Activated CD8-positive, alpha-beta memory T cell treated with anti-CD3 and anti-CD28 coated beads, Interleukin-2, amount 50 U/mL, for 1 hour (primary cell): ENCODE data around the gene SMG5.
"Not testable (repeated sequence)": the region's sequence is repeated elsewhere in the genome, so short reads cannot be mapped to it uniquely, and the experiment has no call there.

Experiments
- DNase-seq: peaks from one replicate; pipeline ENCODE4 v3.0.0-alpha.2; 2020; ENCODE audit errors: extremely low read depth

SMG5 gene, protein sequence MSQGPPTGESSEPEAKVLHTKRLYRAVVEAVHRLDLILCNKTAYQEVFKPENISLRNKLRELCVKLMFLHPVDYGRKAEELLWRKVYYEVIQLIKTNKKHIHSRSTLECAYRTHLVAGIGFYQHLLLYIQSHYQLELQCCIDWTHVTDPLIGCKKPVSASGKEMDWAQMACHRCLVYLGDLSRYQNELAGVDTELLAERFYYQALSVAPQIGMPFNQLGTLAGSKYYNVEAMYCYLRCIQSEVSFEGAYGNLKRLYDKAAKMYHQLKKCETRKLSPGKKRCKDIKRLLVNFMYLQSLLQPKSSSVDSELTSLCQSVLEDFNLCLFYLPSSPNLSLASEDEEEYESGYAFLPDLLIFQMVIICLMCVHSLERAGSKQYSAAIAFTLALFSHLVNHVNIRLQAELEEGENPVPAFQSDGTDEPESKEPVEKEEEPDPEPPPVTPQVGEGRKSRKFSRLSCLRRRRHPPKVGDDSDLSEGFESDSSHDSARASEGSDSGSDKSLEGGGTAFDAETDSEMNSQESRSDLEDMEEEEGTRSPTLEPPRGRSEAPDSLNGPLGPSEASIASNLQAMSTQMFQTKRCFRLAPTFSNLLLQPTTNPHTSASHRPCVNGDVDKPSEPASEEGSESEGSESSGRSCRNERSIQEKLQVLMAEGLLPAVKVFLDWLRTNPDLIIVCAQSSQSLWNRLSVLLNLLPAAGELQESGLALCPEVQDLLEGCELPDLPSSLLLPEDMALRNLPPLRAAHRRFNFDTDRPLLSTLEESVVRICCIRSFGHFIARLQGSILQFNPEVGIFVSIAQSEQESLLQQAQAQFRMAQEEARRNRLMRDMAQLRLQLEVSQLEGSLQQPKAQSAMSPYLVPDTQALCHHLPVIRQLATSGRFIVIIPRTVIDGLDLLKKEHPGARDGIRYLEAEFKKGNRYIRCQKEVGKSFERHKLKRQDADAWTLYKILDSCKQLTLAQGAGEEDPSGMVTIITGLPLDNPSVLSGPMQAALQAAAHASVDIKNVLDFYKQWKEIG

DNA sequence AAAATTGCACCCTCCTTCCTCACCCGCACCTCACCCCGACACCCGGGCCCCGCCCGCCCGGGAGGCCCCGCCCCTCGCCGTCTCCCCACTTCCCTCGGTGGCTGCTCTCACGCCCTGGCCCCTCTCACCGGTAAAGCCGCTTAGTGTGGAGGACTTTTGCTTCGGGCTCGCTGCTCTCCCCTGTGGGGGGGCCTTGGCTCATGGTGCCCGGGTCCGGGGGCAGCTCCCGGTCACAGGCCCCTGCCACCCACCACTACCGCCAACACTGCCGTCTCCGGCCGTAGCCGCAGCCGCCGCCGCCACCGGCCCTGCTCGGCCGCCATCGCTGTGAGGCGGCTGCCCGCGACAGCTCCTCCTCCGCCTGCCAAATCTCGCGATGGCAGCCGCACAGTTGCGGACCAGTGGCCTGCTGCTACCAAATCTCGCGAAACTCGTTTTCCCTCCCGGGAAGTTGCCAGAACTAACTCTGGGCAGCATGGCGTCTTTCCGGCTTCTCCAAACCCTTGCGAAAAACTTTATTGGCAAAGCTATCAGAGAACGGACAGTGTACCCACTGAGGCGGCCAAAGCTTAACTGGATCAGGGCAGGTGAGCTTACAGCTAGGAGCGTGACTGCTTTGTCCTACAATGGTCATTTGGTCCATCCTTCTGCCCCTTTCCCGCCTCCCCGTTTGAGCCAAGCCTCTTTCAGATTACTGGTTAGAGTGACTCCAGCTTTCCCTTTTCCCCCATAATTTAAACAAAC is at the start of gene SMG5:
SMG5 (minus strand) TSS at position 347 of the 744 bp plus-strand sequence; CDS start at position 202, 145 bp downstream.
- peak; percentile 94 for DNase-seq

GRCh38 chr1:156323179-156323578 is 40.6 kb upstream of the SMG5 start:
- DNase-seq: not testable (repeated sequence)

DNA sequence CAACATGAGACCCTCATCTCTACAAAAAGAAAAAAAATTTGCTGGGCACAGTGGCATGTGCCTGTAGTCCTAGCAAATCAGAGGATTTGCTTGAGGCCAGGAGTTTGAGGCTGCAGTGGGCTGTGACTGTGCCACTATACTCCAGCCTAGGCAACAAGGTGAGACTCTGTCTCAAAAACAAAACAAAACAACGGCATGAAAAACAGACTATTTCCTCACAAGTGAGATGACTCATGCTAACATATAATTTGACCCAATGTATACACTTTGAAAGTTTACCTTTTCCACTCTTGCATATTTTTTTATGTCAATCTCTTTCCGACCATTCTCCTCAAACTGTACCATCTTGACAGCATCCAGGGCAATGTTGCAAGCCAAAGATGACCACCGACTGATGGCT is 37.9 kb upstream of the SMG5 start:
- DNase-seq: no peak

DNA sequence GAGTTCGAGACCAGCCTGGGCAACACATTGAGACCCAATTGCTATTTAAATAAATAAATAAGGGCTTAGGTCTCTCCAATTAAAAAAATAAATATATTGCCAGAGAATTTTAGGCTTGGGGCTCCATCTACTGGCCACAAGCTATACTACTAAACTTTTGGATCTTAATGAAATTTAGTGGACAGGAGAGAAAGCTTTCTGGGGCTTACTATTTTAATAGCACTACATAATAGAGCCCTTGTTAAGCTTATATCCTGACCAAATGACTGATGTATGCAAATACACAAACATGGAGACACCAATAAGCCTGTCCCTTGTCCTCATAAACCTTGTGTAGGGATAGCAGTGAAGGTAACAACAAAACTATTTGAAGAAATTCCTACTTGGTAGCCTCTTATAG is 37.0 kb upstream of the SMG5 start:
- DNase-seq: no peak

DNA sequence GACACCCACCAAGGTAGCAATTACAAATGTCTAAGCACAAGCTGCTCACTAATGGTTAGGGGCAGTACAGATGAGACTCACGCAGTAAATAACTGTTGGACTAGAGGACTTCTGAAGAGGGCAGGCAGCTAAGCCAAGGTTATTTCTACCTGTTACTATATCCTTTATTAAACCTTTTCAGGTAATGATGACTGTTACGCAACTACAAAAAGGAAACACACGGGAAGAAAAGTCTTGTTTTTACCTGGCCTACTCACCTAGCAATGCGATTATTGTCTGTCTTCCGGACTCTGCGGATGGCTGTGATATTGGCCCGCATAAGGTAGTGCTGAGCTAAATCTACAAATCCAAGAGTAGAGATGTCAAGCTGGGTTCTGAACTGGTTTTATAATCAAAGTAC is 34.3 kb upstream of the SMG5 start:
- no peak for DNase-seq

GRCh38 chr1:156310962-156311361 is 28.3 kb upstream of the SMG5 start:
- no peak for DNase-seq

DNA sequence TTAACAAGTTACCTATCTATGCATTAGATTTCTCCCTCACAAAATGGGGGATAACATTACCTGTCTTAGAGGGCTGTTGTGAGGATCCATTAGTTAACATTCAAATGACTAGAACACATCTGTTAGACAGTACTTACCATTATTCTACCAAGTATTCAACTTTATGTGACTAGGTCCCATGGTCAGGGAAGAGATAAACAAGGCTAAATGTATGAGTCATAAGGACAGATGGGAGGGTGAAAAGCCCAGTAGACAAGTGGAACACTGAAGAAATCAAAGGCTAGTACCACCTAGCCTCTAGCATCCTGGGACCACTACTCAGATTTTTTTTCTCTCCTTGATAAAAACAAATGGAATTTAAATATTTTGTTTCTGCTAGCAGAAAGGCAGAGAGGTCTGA is 25.5 kb upstream of the SMG5 start:
- no peak for DNase-seq

DNA sequence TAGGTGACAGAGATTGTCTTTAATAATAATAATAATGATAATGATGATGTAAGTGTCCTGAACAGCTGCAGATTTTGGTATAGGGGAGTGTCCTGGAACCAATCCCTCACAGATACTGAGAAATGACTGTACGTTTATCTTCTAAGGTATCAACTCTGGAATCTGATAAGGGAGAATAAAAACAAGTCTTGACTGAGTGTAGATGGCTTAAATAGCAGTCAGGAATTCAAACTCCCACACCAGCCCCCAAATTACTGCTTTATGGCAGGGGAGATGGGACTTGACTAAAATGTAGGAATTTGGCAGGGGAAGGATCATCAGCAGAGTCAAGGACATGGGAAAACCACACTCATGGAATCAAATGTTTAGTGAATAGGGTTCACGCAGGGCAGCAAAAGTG is 22.6 kb upstream of the SMG5 start:
- DNase-seq: no peak

GRCh38 chr1:156303241-156303640 is 20.6 kb upstream of the SMG5 start:
- DNase-seq: no peak

DNA sequence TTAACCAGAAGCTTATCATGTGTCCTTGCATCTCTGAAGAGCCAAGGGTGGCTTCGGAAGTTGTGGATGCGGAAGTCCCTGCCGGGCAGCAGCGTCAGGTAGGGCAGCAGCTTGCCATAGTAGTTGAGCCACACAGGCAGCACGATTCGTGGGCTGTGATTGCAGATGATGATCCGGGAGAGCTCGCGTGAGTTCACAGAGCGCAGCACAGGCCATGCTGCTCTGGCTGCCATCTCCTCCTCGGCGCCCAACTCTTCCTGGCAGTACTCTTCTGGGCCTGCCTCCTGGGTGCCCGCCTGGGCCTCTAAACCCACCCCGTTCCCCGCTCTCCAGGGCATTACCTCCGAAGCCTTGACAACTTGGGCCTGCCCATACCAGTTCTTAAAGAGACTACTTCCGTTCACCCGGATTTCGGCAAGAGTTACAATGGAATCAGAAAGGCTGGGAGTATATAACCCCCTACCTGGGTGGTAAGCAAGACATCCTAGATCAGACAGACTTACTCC is 16.3 kb upstream of the SMG5 start, which contains the start of gene VHLL:
VHLL (minus strand) TSS at position 456 of the 506 bp plus-strand sequence; CDS start at position 338, 118 bp downstream.
- no peak for DNase-seq

GRCh38 chr1:156295391-156295947 is 12.8 kb upstream of the SMG5 start, which contains the start of gene GLMP:
TSS of gene GLMP (minus strand) at chr1:156295679. CDS start at chr1:156295645, 34 bp downstream.
- no peak for DNase-seq

DNA sequence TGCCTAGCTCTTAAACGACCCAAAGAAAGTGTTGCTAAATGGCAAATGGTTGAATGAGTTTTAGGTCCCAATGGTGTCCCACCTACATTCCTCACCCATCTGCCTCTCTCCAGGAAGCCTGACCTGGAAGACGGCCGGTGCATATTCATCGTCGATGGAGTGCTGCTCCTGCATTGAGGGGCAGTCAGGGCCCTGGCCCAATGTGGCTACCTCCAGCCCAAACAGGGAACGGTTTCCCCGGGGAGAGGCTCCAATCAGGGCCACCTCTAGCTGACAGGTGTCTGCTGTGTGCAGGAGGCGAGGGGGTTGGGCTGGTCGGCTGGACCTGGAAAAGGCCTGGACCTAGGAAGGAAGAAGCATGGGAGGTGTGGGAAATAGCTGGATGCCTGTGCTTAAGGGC is 11.3 kb upstream of the SMG5 start:
- DNase-seq: no peak

- DNase-seq: no peak
Measured at GRCh38 chr1:156293098-156293434, 10.4 kb upstream of the SMG5 start.

DNA sequence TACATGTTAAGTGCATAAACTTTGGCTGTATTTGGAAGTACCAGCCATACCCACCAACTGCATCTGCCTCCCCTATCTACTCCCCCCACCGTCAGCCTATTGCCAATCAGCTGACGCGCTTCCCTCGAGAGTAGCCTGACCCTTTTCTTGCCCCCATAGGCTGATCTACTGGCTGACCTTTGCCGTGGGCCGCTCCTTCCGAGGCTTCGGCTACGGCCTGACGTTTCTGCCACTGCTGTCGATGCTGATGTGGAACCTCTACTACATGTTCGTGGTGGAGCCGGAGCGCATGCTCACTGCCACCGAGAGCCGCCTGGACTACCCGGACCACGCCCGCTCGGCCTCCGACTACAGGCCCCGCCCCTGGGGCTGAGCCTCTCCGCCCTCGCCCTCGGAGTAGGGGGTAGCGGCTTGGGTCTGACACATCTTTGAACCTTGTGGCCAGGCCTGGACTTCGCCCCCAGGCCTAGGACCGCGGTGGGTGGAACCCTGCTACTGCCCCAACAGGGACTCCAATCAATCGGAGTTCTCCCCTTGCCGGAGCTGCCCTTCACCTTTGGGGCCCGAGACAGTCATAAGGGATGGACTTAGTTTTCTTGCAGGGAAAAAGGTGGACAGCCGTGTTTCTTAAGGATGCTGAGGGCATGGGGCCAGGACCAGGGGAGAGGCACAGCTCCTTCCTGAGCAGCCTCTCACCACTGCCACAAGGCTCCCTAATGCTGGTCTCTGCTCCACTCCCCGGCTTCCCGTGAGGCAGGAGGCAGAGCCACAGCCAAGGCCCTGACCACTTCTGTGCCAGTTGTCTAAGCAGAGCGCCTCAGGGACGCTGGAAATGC is 8.8 kb upstream of the SMG5 start:
- DNase-seq: no peak

- DNase-seq: no peak
Measured at GRCh38 chr1:156289857-156290256, 7.2 kb upstream of the SMG5 start.

DNA sequence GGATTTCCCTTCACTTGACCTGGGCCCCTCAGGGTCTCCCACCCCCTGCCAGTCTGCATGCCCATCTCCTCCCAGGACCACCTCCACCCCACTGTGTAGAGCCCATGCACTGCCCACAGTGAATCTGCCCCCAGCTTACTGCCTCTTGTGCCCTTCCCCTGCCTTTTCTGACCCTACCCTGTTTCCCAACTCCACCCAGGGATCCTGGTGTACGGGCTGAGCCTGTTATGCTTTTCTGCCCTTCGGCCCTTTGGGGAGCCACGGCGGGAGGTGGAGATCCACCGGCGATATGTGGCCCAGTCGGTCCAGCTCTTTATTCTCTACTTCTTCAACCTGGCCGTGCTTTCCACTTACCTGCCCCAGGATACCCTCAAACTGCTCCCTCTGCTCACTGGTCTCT is 3.4 kb upstream of the SMG5 start:
- no peak for DNase-seq

DNA sequence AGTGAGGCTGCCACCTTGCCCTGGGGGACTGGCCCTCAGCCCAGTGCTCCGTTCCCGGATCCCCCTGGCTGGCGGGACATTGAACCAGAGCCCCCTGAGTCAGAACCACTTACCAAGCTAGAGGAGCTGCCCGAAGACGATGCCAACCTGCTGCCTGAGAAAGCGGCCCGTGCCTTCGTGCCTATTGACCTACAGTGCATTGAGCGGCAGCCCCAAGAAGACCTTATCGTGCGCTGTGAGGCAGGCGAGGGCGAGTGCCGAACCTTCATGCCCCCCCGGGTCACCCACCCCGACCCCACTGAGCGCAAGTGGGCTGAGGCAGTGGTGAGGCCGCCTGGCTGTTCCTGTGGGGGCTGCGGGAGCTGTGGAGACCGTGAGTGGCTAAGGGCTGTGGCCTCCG is 2.8 kb upstream of the SMG5 start:
- no peak for DNase-seq

- no peak for DNase-seq
Measured at GRCh38 chr1:156284757-156285156, 2.1 kb upstream of the SMG5 start.

DNA sequence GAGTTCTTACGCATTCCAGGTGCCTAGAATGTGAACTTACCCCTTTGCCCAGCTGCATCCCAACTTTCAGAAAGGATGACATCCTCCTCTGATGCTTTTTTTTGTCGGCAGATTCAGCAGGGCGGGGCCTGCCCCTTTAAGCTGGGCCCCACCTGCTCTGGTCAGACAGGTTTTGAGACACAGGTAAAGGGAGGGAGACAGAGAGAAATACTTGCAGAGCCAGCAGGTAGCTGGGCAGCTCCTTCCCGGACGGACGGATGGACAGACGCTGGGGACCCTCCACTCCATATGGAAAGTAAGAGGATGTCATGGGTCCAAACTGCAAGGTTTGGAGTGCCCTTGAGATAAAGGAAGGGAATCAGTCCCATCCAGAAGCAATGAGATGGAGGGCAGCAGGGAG is 1.5 kb upstream of the SMG5 start, which contains the start of gene TMEM79:
TMEM79 (plus strand) TSS at position 214 of the 400 bp plus-strand sequence. CDS start 902 bp downstream, outside the sequence.
- no peak for DNase-seq

DNA sequence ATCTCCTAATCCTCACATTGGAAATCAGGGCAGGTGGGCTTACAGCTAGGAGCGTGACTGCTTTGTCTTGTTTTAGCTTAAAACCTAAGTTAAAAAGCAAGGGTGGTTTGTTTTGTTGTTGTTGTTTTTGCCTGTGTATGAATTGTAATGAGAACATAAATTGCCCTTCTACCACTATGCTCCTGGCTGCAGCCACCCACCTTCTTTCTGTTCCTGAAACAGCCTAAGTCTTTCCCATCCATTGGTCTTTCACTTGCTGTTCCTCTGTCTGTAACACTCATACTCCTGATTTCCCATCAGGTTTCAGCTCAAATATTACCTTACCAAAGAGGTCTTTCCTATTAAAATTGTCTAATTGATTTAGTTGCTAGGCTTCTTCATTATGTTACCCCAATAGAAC is 896 bp upstream of the SMG5 start:
- no peak for DNase-seq
